GM19468 (cell line): ENCODE data around the gene CCR3.
A peak's percentile ranks its signal among the peaks of the same experiment; 100 is the strongest.
"Not testable (repeated sequence)": the region's sequence is repeated elsewhere in the genome, so short reads cannot be mapped to it uniquely, and the experiment has no call there.

ENCODE experiments used
- ATAC-seq: cut with Tn5 transposase; IDR thresholded peaks from one replicate; pipeline ENCODE4 v1.9.1; 2021; ENCODE audit warnings: mild to moderate bottlenecking, moderate library complexity, moderate number of reproducible peaks; ENCODE audit not compliant: unreplicated experiment; ENCODE audit errors: extremely low read depth

CCR3 gene

GRCh38 chr3:46242120-46242519 is at the start of gene CCR3:
CCR3 (plus strand) TSS chr3:46242460; CDS start chr3:46265159, 22,699 bp downstream.
- ATAC-seq = peak; percentile 47

- no peak for ATAC-seq
Observed at GRCh38 chr3:46192939-46193338, 49.3 kb upstream of the CCR3 start.

GRCh38 chr3:46193436-46193835 is 48.8 kb upstream of the CCR3 start:
- no peak for ATAC-seq

GRCh38 chr3:46194868-46195553 is 47.2 kb upstream of the CCR3 start:
- no peak for ATAC-seq

GRCh38 chr3:46196261-46196957 is 45.9 kb upstream of the CCR3 start:
- no peak for ATAC-seq

GRCh38 chr3:46200211-46200610 is 42.0 kb upstream of the CCR3 start:
- ATAC-seq = no peak

- ATAC-seq = no peak
Observed at GRCh38 chr3:46200790-46201189, 41.5 kb upstream of the CCR3 start.

- ATAC-seq = no peak
Observed at GRCh38 chr3:46202535-46202934, 39.7 kb upstream of the CCR3 start.

- ATAC-seq = no peak
Observed at GRCh38 chr3:46203681-46204080, 38.6 kb upstream of the CCR3 start.

- no peak for ATAC-seq
Observed at GRCh38 chr3:46205286-46205960, 36.8 kb upstream of the CCR3 start.

- ATAC-seq = no peak
Observed at GRCh38 chr3:46206282-46207015, 35.8 kb upstream of the CCR3 start.

GRCh38 chr3:46207514-46207913 is 34.7 kb upstream of the CCR3 start:
- not testable (repeated sequence) for ATAC-seq

- ATAC-seq = peak; percentile 45
Observed at GRCh38 chr3:46208167-46208704, 34.0 kb upstream of the CCR3 start, which contains the start of gene CCR1. CCR1 (minus strand) TSS chr3:46208313; CDS start chr3:46204313, 4,000 bp downstream.

GRCh38 chr3:46209053-46209452 is 33.2 kb upstream of the CCR3 start:
- no peak for ATAC-seq

GRCh38 chr3:46209746-46210470 is 32.4 kb upstream of the CCR3 start:
- ATAC-seq = no peak

- no peak for ATAC-seq
Observed at GRCh38 chr3:46212101-46212500, 30.2 kb upstream of the CCR3 start.

- ATAC-seq = no peak
Observed at GRCh38 chr3:46213201-46213600, 29.1 kb upstream of the CCR3 start.

- ATAC-seq = no peak
Observed at GRCh38 chr3:46214751-46215352, 27.4 kb upstream of the CCR3 start.

GRCh38 chr3:46215810-46216414 is 26.3 kb upstream of the CCR3 start:
- ATAC-seq = no peak
